Posterior cingulate gyrus (tissue), 11 donors: ENCODE data around the gene STN1.
A peak's percentile ranks its signal among the peaks of the same experiment; 100 is the strongest.

Experiments used
- DNase-seq, 10 donors: peaks; one replicate each; pipeline versions ENCODE4 v3.0.0 to v3.0.0-alpha.2; 2020 to 2021; ENCODE audit warnings: mixed read lengths in 3 of 10
- intact Hi-C: fragments of 100-400 bp; cut with DNase I; formaldehyde crosslinking; loops from one replicate; pipeline ENCODE4 v1.15.1; 2023

The STN1 gene

DNA sequence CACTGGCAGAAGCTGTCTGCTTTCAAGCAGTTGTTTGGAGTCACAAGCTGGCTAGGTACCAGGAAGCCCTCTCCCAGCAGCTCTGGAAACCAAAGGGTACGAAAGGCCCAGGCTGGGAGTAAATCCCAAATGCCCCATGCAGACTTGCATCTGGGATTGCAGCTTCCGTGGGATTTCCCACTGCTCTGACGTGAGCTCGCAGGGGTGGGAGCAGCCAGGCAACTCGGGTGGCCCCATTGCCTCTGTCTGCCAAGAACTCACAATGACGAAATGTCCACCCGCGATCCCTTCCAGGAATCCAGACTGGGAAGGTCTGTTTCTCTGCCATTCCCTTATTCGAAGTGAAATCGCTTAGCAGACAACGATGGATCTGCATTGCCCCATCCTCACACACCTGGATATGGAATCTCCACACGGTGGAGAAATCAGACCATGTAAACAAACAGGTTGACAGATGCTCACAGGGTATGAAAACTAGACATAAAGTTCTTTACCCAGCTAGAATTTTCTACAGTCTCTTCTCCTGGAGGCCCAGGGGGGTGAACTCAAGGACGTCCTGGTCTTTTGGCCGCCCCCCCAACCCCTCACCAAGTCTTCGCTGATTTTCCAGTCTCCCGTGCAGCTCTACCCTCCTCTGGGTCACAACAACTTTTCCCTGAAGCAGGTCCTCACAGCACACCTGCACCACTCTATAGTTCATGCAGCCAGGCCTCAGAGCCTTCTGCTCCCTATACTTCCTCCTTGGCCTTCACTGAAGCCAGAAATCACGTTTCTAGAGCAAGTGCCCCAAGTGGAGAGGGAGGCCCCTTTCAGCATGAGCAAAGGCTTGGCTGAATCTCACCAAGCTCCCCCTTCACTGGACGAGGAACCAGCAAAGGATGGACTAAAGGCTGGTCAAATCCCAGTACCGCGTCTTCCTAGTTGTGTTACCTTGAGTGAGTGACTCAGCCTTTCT is 82.6 kb downstream of the STN1 start:
- peak in 2 of 10 donors; percentile 82 to 83 for DNase-seq
- intact Hi-C loops, result no loop called here

DNA sequence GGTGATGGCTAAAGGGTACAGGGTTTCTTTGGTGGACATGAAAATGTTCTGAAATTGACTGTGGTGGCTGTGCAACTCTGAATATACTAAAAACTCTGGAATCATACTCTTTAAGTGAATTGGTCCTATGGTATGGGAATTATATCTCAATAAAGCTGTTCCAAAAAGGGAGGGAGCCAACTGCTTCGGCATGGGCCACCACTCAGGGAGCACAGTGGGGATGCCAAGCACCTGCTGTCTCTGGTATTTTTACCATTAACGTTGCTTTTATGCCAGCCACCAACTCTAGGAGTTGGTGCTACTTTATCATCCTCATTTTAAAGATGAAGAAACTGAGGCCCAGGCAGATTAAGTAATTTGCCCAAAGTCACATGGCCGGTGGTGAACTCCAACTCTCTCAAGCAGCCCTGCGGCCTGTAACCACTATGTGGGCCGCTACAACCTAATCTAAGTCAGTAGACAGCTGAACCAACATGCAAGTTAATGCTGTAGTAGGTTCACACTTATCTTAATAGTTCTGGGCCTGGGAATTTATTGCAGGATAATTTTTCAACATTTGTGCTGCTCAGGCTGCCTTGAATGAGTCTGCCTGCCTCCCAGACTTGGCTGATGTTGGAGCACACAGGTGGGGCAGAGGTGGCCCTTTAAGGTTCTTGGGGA is 83.4 kb downstream of the STN1 start:
- intact Hi-C loops, result no loop called here
- peak in 1 of 10 donors; percentile 12 for DNase-seq

- intact Hi-C loops, result no loop called here
- DNase-seq, result peak in 1 of 10 donors; percentile 62
Observed at GRCh38 chr10:103833731-103834365, 84.1 kb downstream of the STN1 start.

DNA sequence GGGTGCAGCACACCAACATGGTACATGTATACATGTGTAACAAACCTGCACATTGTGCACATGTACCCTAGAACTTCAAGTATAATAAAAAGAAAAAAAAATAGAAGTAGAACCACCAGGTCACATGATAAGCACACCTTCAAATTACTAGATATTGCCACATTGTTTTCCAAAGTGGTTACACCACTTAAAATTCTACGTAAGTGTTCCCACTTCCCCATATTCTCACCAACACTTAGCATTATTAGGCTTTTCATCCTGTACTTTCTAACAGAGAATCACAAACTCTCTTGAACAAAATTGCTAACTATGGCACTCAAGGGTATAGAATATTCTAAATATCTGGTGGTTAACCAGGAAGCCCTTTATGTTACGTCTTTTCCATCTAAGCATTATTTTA is 85.2 kb downstream of the STN1 start:
- intact Hi-C loops, result no loop called here
- no peak for DNase-seq
